HL-60 (cell line): ENCODE data around the gene LRRC1.

Source experiments
- DNase-seq, 2 experiments: peaks; one replicate each; pipeline ENCODE4 v3.0.0-alpha.2; 2010 to 2020; ENCODE audit warnings: low read depth in 1 of 2, low spot score in 1 of 2
- H3K27ac ChIP-seq: fragments of 250-450 bp; sonication (Bioruptor Pico); replicated peaks from 2 replicates; pipeline ENCODE4 v1.5.1; 2020; ENCODE audit warnings: mild to moderate bottlenecking, moderate library complexity
- H3K27me3 ChIP-seq: fragments of 250-450 bp; sonication (Bioruptor Pico); 2 replicates; pipeline ENCODE4 v1.5.1; 2021; ENCODE audit warnings: mild to moderate bottlenecking, moderate library complexity; ENCODE audit not compliant: insufficient read depth, poor library complexity, severe bottlenecking
- H3K4me3 ChIP-seq: replicated peaks from 2 replicates; pipeline ENCODE4 v1.5.1; 2011; ENCODE audit warnings: mild to moderate bottlenecking, control low read depth, low read length; ENCODE audit not compliant: insufficient read depth
- CTCF ChIP-seq: IDR thresholded peaks from one replicate; pipeline ENCODE4 v1.5.1; 2011; ENCODE audit warnings: low read length, control low read depth, inconsistent platforms; ENCODE audit not compliant: insufficient read depth
- GABPA ChIP-seq: IDR thresholded peaks from 2 replicates; pipeline ENCODE4 v1.6.1; 2012; ENCODE audit warnings: low read depth
- POLR2AphosphoS5 ChIP-seq: IDR thresholded peaks from 2 replicates; pipeline ENCODE4 v1.6.1; 2012; ENCODE audit warnings: low read depth
- SPI1 ChIP-seq: IDR thresholded peaks from 2 replicates; pipeline ENCODE4 v1.6.1; 2012; ENCODE audit warnings: low read depth, mild to moderate bottlenecking, borderline replicate concordance
- TF ChIP-seq, protein P1 (sequence below): IDR thresholded peaks from 2 replicates; pipeline ENCODE4 v1.6.1; 2012; ENCODE audit warnings: low read depth; ENCODE audit not compliant: insufficient replicate concordance

LRRC1 gene

DNA sequence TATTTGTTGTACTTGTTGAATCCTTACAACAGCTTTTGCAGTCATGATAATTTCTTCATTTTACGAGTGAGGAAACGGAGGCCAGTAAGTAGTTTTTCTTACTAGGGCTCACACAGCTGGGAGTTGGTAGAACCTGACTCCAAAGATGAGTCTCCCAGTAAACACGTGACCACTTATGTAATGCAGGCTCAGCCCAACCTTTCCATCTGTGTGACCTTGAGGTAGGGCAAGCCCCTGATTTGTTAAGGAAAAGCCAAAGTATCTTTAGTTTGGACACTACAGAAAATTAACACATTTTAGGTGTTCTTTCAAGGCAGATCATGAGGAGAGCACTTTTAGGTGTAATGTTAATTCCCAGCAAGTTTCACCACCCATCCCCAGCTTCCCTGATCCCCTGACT is 111.3 kb downstream of the LRRC1 start:
- Histone ChIP-seq H3K27me3 (no peaks in the 10 kb centered on the region), H3K4me3 (no peak overlapping the region), H3K27ac (no peak overlapping the region)
- TF ChIP-seq POLR2AphosphoS5 (no peak), SPI1 (no peak), GABPA (no peak), CTCF (no peak)
- TF ChIP-seq, protein P1, sequence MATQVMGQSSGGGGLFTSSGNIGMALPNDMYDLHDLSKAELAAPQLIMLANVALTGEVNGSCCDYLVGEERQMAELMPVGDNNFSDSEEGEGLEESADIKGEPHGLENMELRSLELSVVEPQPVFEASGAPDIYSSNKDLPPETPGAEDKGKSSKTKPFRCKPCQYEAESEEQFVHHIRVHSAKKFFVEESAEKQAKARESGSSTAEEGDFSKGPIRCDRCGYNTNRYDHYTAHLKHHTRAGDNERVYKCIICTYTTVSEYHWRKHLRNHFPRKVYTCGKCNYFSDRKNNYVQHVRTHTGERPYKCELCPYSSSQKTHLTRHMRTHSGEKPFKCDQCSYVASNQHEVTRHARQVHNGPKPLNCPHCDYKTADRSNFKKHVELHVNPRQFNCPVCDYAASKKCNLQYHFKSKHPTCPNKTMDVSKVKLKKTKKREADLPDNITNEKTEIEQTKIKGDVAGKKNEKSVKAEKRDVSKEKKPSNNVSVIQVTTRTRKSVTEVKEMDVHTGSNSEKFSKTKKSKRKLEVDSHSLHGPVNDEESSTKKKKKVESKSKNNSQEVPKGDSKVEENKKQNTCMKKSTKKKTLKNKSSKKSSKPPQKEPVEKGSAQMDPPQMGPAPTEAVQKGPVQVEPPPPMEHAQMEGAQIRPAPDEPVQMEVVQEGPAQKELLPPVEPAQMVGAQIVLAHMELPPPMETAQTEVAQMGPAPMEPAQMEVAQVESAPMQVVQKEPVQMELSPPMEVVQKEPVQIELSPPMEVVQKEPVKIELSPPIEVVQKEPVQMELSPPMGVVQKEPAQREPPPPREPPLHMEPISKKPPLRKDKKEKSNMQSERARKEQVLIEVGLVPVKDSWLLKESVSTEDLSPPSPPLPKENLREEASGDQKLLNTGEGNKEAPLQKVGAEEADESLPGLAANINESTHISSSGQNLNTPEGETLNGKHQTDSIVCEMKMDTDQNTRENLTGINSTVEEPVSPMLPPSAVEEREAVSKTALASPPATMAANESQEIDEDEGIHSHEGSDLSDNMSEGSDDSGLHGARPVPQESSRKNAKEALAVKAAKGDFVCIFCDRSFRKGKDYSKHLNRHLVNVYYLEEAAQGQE, result no peak
- DNase-seq, result no peak

GRCh38 chr6:53906842-53907241 is 112.0 kb downstream of the LRRC1 start:
- DNase-seq, result no peak
- TF ChIP-seq GABPA (no peak), POLR2AphosphoS5 (no peak), CTCF (no peak), SPI1 (no peak)
- TF ChIP-seq, protein P1, result no peak
- Histone ChIP-seq H3K27me3 (no peaks in the 10 kb centered on the region), H3K4me3 (no peak overlapping the region), H3K27ac (no peak overlapping the region)

DNA sequence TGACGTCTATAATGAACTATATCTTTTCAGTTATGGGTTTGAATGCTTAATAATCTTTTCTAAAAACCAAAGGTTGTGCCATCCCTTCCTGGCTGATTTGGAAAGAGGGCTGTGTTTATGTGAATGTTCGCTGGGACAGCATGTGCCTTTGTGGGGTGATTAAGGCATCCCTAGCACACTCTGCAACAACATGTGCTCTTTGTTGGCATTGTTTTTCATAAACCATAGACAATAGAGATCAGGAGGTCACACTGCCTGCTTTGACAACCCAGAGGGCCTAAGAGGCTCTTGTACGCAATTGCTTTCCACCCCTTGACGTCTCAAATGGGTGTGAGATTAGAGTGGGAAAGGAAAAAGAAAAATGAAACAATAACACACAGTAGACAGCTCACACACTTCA is 116.0 kb downstream of the LRRC1 start:
- TF ChIP-seq POLR2AphosphoS5 (no peak), GABPA (no peak), CTCF (no peak), SPI1 (no peak)
- TF ChIP-seq, protein P1, result no peak
- Histone ChIP-seq H3K27ac (no peak overlapping the region), H3K27me3 (no peaks in the 10 kb centered on the region), H3K4me3 (no peak overlapping the region)
- no peak for DNase-seq
